Keratinocyte (primary cell): Measurements from ENCODE around the gene MEAK7. TPM values are rescaled to one million over a fixed set of nuclear protein-coding genes. Genes with fewer than 3 reads are reported as not detected.

Experiments
- DNase-seq: peaks from one replicate; pipeline ENCODE4 v3.0.0-alpha.2; 2011; ENCODE audit warnings: low read depth, missing footprints, low spot score
- FAIRE-seq: peaks from 2 replicates; lab custom pipeline; 2011; peaks lifted over from hg19 to GRCh38; lab: Jason Lieb, UNC
- H2AFZ ChIP-seq: 2 replicates; pipeline ENCODE4 v1.6.0; 2012; ENCODE audit warnings: low read length, control low read depth, inconsistent platforms; ENCODE audit not compliant: control insufficient read depth
- H3K27ac ChIP-seq: 2 replicates; pipeline ENCODE4 v1.5.1; 2011; ENCODE audit warnings: low read length; ENCODE audit not compliant: control insufficient read depth, insufficient read depth
- H3K27me3 ChIP-seq: 3 replicates; pipeline ENCODE4 v1.6.0; 2011; ENCODE audit warnings: low read length; ENCODE audit not compliant: control insufficient read depth, insufficient read depth; ENCODE audit errors: extremely low read depth
- H3K36me3 ChIP-seq, 2 experiments: 2 replicates in 1 of 2; 3 replicates in 1 of 2; pipeline ENCODE4 v1.5.1; 2011; ENCODE audit warnings: low read length in 2 of 2, mild to moderate bottlenecking in 1 of 2; ENCODE audit not compliant: control insufficient read depth in 2 of 2, insufficient read depth in 2 of 2; ENCODE audit errors: extremely low read depth in 1 of 2
- H3K4me1 ChIP-seq: 3 replicates; pipeline ENCODE4 v1.5.1; 2011; ENCODE audit warnings: low read length; ENCODE audit not compliant: control insufficient read depth, insufficient read depth; ENCODE audit errors: extremely low read depth
- H3K4me2 ChIP-seq: 3 replicates; pipeline ENCODE4 v1.6.0; 2011; ENCODE audit warnings: low read depth, low read length; ENCODE audit not compliant: control insufficient read depth, insufficient read depth; ENCODE audit errors: extremely low read depth
- H3K4me3 ChIP-seq, 3 experiments: fragments of 200-600 bp in 1 of 3; sonication (generic) in 1 of 3; 2 replicates in 2 of 3; 3 replicates in 1 of 3; pipeline ENCODE4 v1.5.1; 2011 to 2016; ENCODE audit warnings: low read length in 3 of 3, mild to moderate bottlenecking in 3 of 3, control low read depth in 2 of 3, inconsistent platforms in 1 of 3, low read depth in 1 of 3, mixed read lengths in 1 of 3, mixed run types in 1 of 3, moderate library complexity in 1 of 3; ENCODE audit not compliant: control insufficient read depth in 2 of 3, insufficient read depth in 2 of 3; ENCODE audit errors: extremely low read depth in 1 of 3
- H3K79me2 ChIP-seq: 2 replicates; pipeline ENCODE4 v1.6.0; 2012; ENCODE audit warnings: low read length; ENCODE audit not compliant: control insufficient read depth, insufficient read depth
- H3K9ac ChIP-seq: 3 replicates; pipeline ENCODE4 v1.6.0; 2011; ENCODE audit warnings: low read length; ENCODE audit not compliant: control insufficient read depth, insufficient read depth; ENCODE audit errors: extremely low read depth
- H3K9me1 ChIP-seq: 3 replicates; pipeline ENCODE4 v1.6.0; 2011; ENCODE audit warnings: low read length; ENCODE audit not compliant: control insufficient read depth, insufficient read depth; ENCODE audit errors: extremely low read depth
- H3K9me3 ChIP-seq: 2 replicates; pipeline ENCODE4 v1.5.1; 2012; ENCODE audit warnings: low read depth, low read length; ENCODE audit not compliant: control insufficient read depth
- H4K20me1 ChIP-seq: 3 replicates; pipeline ENCODE4 v1.6.0; 2011; ENCODE audit warnings: low read length; ENCODE audit not compliant: control insufficient read depth, insufficient read depth; ENCODE audit errors: extremely low read depth
- EZH2 ChIP-seq: IDR thresholded peaks from one replicate; pipeline ENCODE4 v1.6.1; 2012; ENCODE audit warnings: inconsistent platforms, mild to moderate bottlenecking, low read length, moderate library complexity
- dilution Hi-C: fragments of 300-500 bp; cut with MboI; formaldehyde crosslinking; loops from one replicate; pipeline ENCODE4 v1.7.0; 2020; ENCODE audit warnings: low sequenced_read_pairs; ENCODE audit not compliant: extremely low pct_ligation_motif_present
- polyA plus RNA-seq, 5 experiments: library from polyadenylated mRNA; depleted of rRNA in 3 of 5; stranded (reverse) in 3 of 5; stranded (forward) in 1 of 5; unstranded in 1 of 5; fragments of >200 nt; gene quantifications; 1 replicate in 1 of 5; 2 replicates in 3 of 5; 3 replicates in 1 of 5; pipeline versions ENCODE4 v1.2.1 to v1.2.3, GENCODE V29; 2011 to 2012; ENCODE audit warnings: missing spikeins in 2 of 5, low read depth in 1 of 5, low replicate concordance in 1 of 5
- TF ChIP-seq, protein P1 (sequence below), 3 experiments: IDR thresholded peaks in 1 of 3; conservative IDR thresholded peaks in 1 of 3; optimal IDR thresholded peaks in 1 of 3; 2 replicates in 2 of 3; 3 replicates in 1 of 3; pipeline versions ENCODE3 to v1.5.1; 2011; ENCODE audit warnings: low read length in 3 of 3, mild to moderate bottlenecking in 3 of 3, moderate library complexity in 2 of 3, control low read depth in 1 of 3, inconsistent platforms in 1 of 3; ENCODE audit not compliant: insufficient read depth in 2 of 3; ENCODE audit errors: extremely low read depth in 1 of 3

The MEAK7 gene
- polyA plus RNA-seq, 1 donor (not counting 4 experiments of a cell fraction or from before 2014, with no cell fraction given) = 81.0 TPM

DNA sequence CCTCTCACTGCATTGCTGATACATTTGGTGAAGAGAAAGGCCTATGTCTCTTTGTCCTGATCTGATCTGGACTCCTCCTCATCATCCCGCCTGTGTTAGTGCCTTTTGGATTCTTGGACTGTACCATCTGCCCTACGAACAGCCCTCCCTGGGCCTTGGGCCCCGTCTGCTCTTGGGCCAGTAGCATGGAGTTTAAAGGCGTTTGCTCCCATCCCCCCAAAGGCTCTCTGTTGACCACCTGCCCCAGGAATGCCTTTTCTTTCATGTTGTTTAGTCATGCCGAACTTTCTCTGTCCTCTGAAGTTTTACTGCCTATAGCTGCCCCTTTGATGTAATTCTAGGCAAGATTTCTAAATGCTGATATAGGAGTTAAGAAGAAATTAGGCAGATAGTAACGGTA lies 30.9 kb upstream of the MEAK7 start:
- DNase-seq (no peak), FAIRE-seq (no peak)
- no peak overlapping the region for H3K27ac ChIP-seq
- TF ChIP-seq EZH2 = no peak
- TF ChIP-seq, protein P1, sequence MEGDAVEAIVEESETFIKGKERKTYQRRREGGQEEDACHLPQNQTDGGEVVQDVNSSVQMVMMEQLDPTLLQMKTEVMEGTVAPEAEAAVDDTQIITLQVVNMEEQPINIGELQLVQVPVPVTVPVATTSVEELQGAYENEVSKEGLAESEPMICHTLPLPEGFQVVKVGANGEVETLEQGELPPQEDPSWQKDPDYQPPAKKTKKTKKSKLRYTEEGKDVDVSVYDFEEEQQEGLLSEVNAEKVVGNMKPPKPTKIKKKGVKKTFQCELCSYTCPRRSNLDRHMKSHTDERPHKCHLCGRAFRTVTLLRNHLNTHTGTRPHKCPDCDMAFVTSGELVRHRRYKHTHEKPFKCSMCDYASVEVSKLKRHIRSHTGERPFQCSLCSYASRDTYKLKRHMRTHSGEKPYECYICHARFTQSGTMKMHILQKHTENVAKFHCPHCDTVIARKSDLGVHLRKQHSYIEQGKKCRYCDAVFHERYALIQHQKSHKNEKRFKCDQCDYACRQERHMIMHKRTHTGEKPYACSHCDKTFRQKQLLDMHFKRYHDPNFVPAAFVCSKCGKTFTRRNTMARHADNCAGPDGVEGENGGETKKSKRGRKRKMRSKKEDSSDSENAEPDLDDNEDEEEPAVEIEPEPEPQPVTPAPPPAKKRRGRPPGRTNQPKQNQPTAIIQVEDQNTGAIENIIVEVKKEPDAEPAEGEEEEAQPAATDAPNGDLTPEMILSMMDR (optimal IDR thresholded peaks at IDR 0.05 in 1 of 3, IDR thresholded peaks at IDR 0.05 in 1 of 3, conservative IDR thresholded peaks at IDR 0.05 in 1 of 3; ENCODE audit: extremely low read depth in 1 of 3, insufficient read depth in 2 of 3, low read length in 3 of 3) = no peak
- H3K4me1 ChIP-seq = peaks cover 20% of the 10 kb centered on the region
- H3K9me3 ChIP-seq = no peaks in the 10 kb centered on the region
- H3K9me1 ChIP-seq = no peaks in the 10 kb centered on the region
- dilution Hi-C loops = no loop called here
- H3K36me3 ChIP-seq = no peaks in the 10 kb centered on the region
- no peaks in the 10 kb centered on the region for H3K79me2 ChIP-seq
- H3K9ac ChIP-seq = no peak overlapping the region
- peaks cover 3% of the 10 kb centered on the region for H3K27me3 ChIP-seq
- H3K4me3 ChIP-seq = no peak overlapping the region
- H3K4me2 ChIP-seq = no peak overlapping the region
- H2AFZ ChIP-seq = no peak overlapping the region
- H4K20me1 ChIP-seq = no peaks in the 10 kb centered on the region

GRCh38 chr16:84534815-84535214 lies 30.4 kb upstream of the MEAK7 start:
- no peak for TF ChIP-seq EZH2
- TF ChIP-seq, protein P1 (optimal IDR thresholded peaks at IDR 0.05 in 1 of 3, IDR thresholded peaks at IDR 0.05 in 1 of 3, conservative IDR thresholded peaks at IDR 0.05 in 1 of 3; ENCODE audit: extremely low read depth in 1 of 3, insufficient read depth in 2 of 3, low read length in 3 of 3) = no peak
- Histone ChIP-seq H3K36me3 (no peaks in the 10 kb centered on the region), H3K9me3 (peaks cover 2% of the 10 kb centered on the region), H2AFZ (no peak overlapping the region), H3K4me3 (no peak overlapping the region), H3K4me1 (peaks cover 20% of the 10 kb centered on the region), H3K27me3 (peaks cover 3% of the 10 kb centered on the region), H3K9ac (no peak overlapping the region), H3K4me2 (no peak overlapping the region), H3K9me1 (no peaks in the 10 kb centered on the region), H3K27ac (no peak overlapping the region), H3K79me2 (no peaks in the 10 kb centered on the region), H4K20me1 (no peaks in the 10 kb centered on the region)
- DNase-seq (no peak), FAIRE-seq (no peak)
- dilution Hi-C loops = no loop called here
